ENCODE measurements around the gene LYRM4. TPM values are rescaled to one million over a fixed set of nuclear protein-coding genes. Genes with fewer than 3 reads are reported as not detected.
A peak's percentile ranks its signal among the peaks of the same experiment; 100 is the strongest.

Gene LYRM4
- total RNA-seq, 2 experiments from 2014 or later = 36.4 to 39.6 TPM

DNA sequence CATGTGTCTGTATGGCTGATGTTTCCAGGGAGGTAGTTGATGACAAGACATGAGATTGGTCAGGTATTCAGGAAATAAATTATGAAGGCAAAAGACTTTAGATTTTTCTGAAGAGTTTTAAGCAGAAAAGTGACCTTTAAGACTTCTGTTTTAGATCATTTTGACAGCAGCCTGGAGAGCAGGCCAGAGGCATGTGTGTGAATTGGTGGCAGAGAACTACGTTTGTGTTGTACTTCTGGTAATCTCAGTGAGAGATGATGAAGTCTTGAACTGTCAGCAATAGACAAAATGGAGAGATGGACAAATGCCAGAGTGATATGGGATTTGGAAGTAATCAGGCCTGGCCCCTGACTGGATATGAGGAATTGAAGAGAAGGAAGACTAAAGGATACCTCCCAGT is 31.4 kb upstream of the LYRM4 start:
- Mint-ChIP-seq H3K9me3 (ENCODE audit: low read depth) (no peaks in the 10 kb centered on the region), H3K36me3 (peaks cover 22% of the 10 kb centered on the region), H3K4me3 (no peak overlapping the region), H3K27me3 (no peaks in the 10 kb centered on the region), H3K4me1 (peaks cover 52% of the 10 kb centered on the region), H3K27ac (no peak overlapping the region)
- ATAC-seq (no peak), DNase-seq (no peak)
- CTCF ChIA-PET = interaction anchor here (1.6 kb wide), 1 partner anchor 153 kb away, joined by 3 read pairs; no protein-coding TSS in a partner anchor

DNA sequence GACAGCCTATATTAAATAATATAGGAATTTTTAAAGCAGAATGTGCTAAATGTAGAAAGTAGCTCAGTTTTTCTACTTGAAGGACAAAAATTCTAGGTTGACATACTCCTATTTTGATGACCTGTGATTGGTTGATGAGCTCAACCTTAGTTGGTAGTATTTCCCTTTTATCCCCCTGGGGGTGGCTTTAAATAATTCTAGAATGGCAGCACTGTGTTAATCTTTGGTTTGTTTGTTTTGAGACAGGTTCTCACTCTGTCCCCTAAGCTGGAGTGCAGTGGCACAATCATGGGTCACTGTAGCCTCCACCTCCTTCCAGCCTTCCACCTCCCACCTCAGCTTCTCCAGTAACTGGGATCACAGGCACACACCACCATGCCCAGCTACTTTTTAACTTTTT is 29.8 kb upstream of the LYRM4 start:
- H3K4me3 Mint-ChIP-seq = no peak overlapping the region
- H3K27me3 Mint-ChIP-seq = no peaks in the 10 kb centered on the region
- peaks cover 56% of the 10 kb centered on the region for H3K4me1 Mint-ChIP-seq
- DNase-seq (no peak), ATAC-seq (no peak)
- CTCF ChIA-PET = interaction anchor here (0.9 to 2.4 kb wide), 5 partner anchors 9 to 151 kb away, joined by 3 to 10 read pairs (median 4); no protein-coding TSS in a partner anchor
- peaks cover 18% of the 10 kb centered on the region for H3K36me3 Mint-ChIP-seq
- no peak overlapping the region for H3K27ac Mint-ChIP-seq
- H3K9me3 Mint-ChIP-seq (ENCODE audit: low read depth) = no peaks in the 10 kb centered on the region

DNA sequence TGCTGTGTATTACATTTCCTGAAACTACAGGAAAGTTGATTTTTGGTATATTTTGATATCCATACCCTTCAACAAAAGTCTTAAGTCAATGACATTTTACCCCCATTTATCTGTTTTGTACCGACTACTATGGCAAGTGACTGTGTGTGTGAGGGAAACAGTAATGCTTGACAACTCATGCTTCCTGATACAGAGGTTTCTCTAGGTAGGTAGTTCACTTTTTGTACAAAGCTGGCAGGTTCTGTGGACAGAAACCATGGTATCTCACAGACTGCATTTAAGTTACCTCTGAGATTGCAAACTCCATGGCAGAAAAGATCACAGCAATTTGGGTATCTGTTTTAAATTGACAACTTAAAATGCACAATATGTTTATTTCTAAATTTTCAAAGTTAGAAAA is 29.3 kb upstream of the LYRM4 start:
- H3K4me3 Mint-ChIP-seq = no peak overlapping the region
- peaks cover 18% of the 10 kb centered on the region for H3K36me3 Mint-ChIP-seq
- H3K4me1 Mint-ChIP-seq = peaks cover 60% of the 10 kb centered on the region
- CTCF ChIA-PET = interaction anchor here (0.9 to 2.4 kb wide), 4 partner anchors 9 to 146 kb away, joined by 3 to 10 read pairs (median 4); no protein-coding TSS in a partner anchor
- H3K27me3 Mint-ChIP-seq = no peaks in the 10 kb centered on the region
- no peak overlapping the region for H3K27ac Mint-ChIP-seq
- ATAC-seq (no peak), DNase-seq (no peak)
- H3K9me3 Mint-ChIP-seq (ENCODE audit: low read depth) = no peaks in the 10 kb centered on the region

DNA sequence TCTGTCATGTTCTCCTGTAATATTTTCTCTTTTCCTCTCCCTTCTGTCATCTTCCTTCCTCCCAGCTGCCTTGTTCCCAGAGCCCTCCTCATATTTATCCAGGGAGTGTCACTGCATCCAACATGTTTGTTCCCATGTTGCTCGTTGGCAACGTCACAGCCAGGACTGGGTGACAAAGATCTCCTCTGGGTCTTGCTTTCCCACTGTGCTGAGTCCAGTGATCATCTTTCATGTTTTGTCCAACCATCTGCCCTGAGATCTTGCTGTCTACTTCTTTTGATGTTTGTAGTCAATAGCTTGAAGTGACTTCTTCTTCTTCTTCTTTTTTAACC is 27.2 kb upstream of the LYRM4 start:
- Mint-ChIP-seq H3K36me3 (peaks cover 15% of the 10 kb centered on the region), H3K4me3 (no peak overlapping the region), H3K9me3 (ENCODE audit: low read depth) (no peaks in the 10 kb centered on the region), H3K4me1 (peaks cover 58% of the 10 kb centered on the region), H3K27me3 (no peaks in the 10 kb centered on the region), H3K27ac (no peak overlapping the region)
- CTCF ChIA-PET = interaction anchor here (1.2 to 1.6 kb wide), 3 partner anchors 12 to 145 kb away, joined by 3 to 5 read pairs (median 3); partner anchors contain the start of genes FARS2 and LYRM4
- no peak for ATAC-seq
- no peak for DNase-seq

DNA sequence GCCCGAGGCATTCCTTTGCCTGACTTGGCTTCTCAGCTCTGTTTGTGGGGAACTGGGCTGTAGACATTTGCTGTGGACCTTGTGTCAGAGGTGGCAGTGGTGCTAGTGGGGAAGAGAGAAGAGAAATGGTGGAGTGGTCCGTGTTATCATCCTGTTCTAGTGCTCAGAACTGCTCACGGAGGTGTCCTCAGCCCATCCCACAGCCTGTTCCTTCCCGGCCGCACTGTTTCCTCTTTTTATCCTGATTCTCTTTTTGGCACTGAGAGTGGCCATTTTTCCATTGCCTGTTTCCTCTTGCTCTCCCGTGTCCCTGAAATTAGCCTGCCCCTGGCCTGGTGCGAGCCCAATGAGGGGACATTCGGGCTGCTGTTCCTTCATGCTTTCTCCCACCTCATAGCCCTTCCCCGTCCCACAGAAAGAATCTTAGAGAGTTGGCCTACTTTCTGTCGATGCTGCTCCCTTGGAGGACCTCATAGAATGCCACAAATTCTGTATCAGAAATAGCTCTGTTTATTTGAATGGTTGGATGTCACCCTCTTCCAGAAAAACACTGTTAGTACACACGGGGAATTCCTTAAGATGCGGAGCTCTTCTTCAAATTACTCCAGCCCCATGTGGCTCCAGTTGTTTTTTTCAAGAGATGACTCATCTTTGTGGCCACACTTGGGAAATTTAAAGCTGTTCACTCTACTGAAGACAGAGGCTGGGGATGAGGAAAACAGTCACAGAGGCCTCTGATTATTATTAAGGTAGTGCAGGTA is 26.6 kb upstream of the LYRM4 start:
- H3K27ac Mint-ChIP-seq = no peak overlapping the region
- no peak overlapping the region for H3K4me3 Mint-ChIP-seq

DNA sequence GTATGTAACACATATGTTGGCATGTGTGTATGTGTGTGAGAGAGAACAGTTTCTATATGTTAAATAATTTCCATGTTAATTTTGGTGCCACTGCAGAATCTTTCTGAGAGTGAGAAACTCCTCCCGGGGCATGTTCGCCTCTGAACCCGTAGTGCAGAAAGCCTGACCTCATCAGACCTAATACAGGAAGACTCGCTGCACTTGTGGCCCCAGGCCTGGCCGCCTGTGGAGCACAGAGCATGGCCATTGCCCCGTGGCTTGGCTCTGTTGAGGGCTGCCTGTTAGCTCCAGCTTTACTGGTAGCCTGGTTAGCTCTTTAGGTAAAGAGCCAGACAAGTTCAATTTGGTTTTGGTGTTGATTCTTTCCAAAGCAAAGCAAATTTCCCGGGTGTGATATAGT is 26.0 kb upstream of the LYRM4 start:
- Mint-ChIP-seq H3K27me3 (no peaks in the 10 kb centered on the region), H3K27ac (no peak overlapping the region), H3K9me3 (ENCODE audit: low read depth) (no peaks in the 10 kb centered on the region), H3K36me3 (peaks cover 15% of the 10 kb centered on the region), H3K4me3 (no peak overlapping the region), H3K4me1 (peaks cover 62% of the 10 kb centered on the region)
- CTCF ChIA-PET = interaction anchor here (1.2 to 1.6 kb wide), 3 partner anchors 11 to 144 kb away, joined by 3 to 5 read pairs (median 3); partner anchors contain the start of genes FARS2 and LYRM4
- no peak for ATAC-seq
- no peak for DNase-seq

More for the DNA sequence above, 26.6 kb upstream of the LYRM4 start:
- ATAC-seq = no peak
- Mint-ChIP-seq H3K27me3 (no peaks in the 10 kb centered on the region), H3K4me1 (peaks cover 58% of the 10 kb centered on the region), H3K36me3 (peaks cover 16% of the 10 kb centered on the region), H3K9me3 (ENCODE audit: low read depth) (no peaks in the 10 kb centered on the region)
- CTCF ChIA-PET = interaction anchor here (1.2 to 1.6 kb wide), 3 partner anchors 11 to 144 kb away, joined by 3 to 5 read pairs (median 3); partner anchors contain the start of genes FARS2 and LYRM4
- no peak for DNase-seq

DNA sequence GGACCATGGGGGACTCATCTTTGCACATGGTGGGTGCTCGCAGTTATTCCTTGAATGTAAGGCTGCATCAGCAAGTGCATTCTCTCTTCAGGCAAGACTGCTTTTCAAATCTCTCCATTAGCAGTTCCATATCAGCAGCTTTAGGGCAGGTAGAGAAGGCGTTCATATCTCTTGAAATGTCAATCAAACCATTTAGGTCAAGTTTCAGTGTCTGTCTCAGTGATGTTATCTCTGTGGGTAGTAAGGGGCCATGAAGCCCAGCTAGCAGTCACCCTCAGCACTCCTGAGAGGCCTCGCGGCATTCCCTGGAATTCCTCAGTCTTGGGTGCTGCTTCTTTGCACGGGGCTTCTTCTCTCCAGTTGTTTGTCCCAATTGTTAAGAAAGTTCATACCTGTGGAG is 24.8 kb upstream of the LYRM4 start:
- H3K27ac Mint-ChIP-seq = no peak overlapping the region
- H3K27me3 Mint-ChIP-seq = no peaks in the 10 kb centered on the region
- H3K9me3 Mint-ChIP-seq (ENCODE audit: low read depth) = no peaks in the 10 kb centered on the region
- no peak overlapping the region for H3K4me3 Mint-ChIP-seq
- peaks cover 14% of the 10 kb centered on the region for H3K36me3 Mint-ChIP-seq
- DNase-seq (no peak), ATAC-seq (no peak)
- CTCF ChIA-PET = interaction anchor here (1.5 kb wide), 1 partner anchor 14 kb away, joined by 4 read pairs; no protein-coding TSS in a partner anchor
- H3K4me1 Mint-ChIP-seq = peaks cover 68% of the 10 kb centered on the region

DNA sequence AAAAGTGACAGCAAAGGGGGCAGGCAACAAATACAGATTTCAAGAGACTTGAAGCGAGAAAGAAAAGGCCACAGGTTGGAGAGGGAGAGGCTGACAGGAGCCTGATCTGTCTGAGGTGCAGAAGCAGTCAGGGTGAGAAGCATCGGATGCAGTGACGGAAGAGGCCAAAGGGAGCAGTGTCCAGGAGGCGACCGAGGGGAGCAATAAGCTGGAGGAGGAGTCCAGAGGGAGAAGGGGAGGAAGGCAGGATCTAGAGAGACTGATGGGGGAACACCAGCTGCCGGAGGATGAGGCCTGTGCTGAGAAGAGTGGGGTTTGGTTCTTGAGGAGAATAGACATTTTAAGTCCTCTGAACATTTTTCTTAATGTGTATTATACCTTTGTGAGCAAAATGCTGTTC is 24.3 kb upstream of the LYRM4 start:
- CTCF ChIA-PET = interaction anchor here (1.5 kb wide), 1 partner anchor 15 kb away, joined by 4 read pairs; no protein-coding TSS in a partner anchor
- Mint-ChIP-seq H3K4me1 (peaks cover 71% of the 10 kb centered on the region), H3K27ac (no peak overlapping the region), H3K36me3 (peaks cover 11% of the 10 kb centered on the region), H3K27me3 (no peaks in the 10 kb centered on the region), H3K4me3 (no peak overlapping the region), H3K9me3 (ENCODE audit: low read depth) (no peaks in the 10 kb centered on the region)
- DNase-seq (no peak), ATAC-seq (no peak)

DNA sequence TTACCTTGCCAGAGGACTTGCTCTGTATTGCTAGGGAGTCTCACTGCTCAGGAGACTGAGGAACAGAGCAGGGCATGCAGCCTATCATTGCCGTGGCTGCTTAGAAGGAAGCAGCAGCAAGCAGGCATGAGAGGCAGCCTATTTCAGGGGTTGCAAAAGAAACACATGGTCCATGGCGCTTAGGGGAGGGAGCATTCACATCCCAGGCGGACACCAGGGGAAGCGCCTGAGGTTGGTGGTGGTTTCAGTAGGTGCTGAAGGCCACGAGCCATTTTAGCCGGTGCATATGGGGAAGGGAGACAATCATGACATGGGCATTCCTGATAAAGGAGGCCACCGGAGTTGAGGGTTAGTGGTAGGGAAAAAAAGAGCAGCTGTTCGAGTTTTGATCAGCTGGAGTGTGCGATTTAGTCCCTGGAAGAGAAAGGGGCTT is 21.5 kb upstream of the LYRM4 start:
- H3K4me1 Mint-ChIP-seq = peaks cover 75% of the 10 kb centered on the region
- ATAC-seq = no peak
- no peak overlapping the region for H3K4me3 Mint-ChIP-seq
- peaks cover 15% of the 10 kb centered on the region for H3K36me3 Mint-ChIP-seq
- CTCF ChIA-PET = interaction anchor here (3.4 kb wide), 1 partner anchor 21 kb away, joined by 23 read pairs; no protein-coding TSS in a partner anchor
- H3K27ac Mint-ChIP-seq = peak overlapping the region; percentile 49
- no peaks in the 10 kb centered on the region for H3K27me3 Mint-ChIP-seq
- H3K9me3 Mint-ChIP-seq (ENCODE audit: low read depth) = no peaks in the 10 kb centered on the region
- no peak for DNase-seq

DNA sequence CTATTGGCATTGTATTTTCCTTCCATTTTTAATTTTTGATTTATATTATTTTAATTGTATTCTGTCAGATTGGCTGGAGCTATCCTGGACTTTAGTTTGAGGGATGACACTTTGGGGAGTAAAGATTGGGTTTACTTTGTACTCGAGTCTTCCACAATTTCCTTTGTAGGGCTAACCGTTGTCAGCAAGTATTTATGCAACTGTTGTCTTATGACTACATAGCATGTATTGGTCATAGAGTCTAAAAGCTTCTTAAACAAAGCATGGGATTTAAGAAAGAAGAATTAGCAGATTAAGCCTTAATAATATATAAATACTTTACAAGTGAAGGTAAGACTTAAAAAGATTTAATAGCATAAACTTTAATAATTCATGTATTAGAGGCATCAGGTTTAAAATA is 20.2 kb upstream of the LYRM4 start:
- no peak for ATAC-seq
- DNase-seq = no peak
- CTCF ChIA-PET = interaction anchor here (0.7 to 3.4 kb wide), 3 partner anchors 14 to 137 kb away, joined by 3 to 23 read pairs (median 4); no protein-coding TSS in a partner anchor
- Mint-ChIP-seq H3K36me3 (peaks cover 13% of the 10 kb centered on the region), H3K27me3 (no peaks in the 10 kb centered on the region), H3K9me3 (ENCODE audit: low read depth) (no peaks in the 10 kb centered on the region), H3K4me1 (peaks cover 81% of the 10 kb centered on the region), H3K27ac (peak overlapping the region; percentile 86), H3K4me3 (peak overlapping the region; percentile 15)

DNA sequence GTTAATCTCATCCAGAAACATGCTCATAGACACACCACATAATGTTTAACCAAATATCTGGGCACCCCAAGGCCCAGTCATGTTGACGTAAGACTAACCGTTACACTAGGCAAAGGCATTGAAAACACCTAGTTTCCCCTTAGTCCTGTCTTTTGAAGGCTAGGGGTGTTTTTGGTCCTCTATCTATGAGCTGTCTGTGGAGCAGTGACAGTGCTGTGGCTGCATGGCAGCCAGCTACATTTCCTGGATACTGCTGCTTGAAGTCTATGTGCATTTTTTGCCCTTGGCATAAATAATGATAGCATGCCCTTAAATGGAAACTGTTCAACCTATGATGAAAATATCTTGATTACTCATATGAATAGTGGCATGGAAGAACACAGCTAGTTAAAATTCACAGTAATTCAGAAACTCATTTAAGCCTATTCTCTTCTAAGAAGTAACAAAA is 19.2 kb upstream of the LYRM4 start:
- DNase-seq = peak; percentile 70
- peaks cover 13% of the 10 kb centered on the region for H3K36me3 Mint-ChIP-seq
- H3K27me3 Mint-ChIP-seq = no peaks in the 10 kb centered on the region
- CTCF ChIA-PET = interaction anchor here (0.8 to 3.4 kb wide), 4 partner anchors 13 to 23 kb away, joined by 4 to 23 read pairs (median 6); partner anchors contain the start of genes FARS2 and LYRM4
- ATAC-seq = peak; percentile 89
- H3K4me3 Mint-ChIP-seq = peak overlapping the region; percentile 15
- no peaks in the 10 kb centered on the region for H3K9me3 Mint-ChIP-seq (ENCODE audit: low read depth)
- peaks cover 81% of the 10 kb centered on the region for H3K4me1 Mint-ChIP-seq
- H3K27ac Mint-ChIP-seq = peak overlapping the region; percentile 86

DNA sequence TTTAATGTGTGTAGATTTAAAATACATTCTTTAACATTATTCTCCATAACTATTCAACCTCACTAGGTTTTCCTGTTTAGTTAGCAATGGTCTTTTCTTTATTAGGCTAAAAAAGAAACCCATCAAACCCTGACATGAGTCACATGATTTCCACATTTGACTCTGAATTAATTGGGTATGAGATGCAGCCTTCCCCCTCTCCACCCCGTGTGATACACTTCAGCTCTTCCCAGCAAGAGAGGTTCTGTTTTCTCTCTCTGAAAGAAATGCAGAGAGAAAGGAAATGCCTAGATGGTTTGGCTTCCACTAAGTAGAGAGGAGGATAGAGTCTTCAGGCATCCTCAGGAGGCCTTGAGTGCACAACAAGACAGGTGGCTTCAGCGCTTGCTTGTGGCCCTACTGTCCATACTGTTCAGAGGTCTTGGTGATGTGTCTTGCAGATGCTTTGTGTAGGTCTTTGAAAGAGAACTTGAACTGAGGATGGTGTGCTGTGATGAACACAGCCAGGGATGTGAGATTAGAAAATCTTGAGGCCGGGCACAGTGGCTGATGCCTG is 17.9 kb upstream of the LYRM4 start:
- CTCF ChIA-PET = interaction anchor here (0.9 to 4.9 kb wide), 2 partner anchors 12 to 24 kb away, joined by 3 to 22 read pairs; no protein-coding TSS in a partner anchor
- ATAC-seq = no peak

DNA sequence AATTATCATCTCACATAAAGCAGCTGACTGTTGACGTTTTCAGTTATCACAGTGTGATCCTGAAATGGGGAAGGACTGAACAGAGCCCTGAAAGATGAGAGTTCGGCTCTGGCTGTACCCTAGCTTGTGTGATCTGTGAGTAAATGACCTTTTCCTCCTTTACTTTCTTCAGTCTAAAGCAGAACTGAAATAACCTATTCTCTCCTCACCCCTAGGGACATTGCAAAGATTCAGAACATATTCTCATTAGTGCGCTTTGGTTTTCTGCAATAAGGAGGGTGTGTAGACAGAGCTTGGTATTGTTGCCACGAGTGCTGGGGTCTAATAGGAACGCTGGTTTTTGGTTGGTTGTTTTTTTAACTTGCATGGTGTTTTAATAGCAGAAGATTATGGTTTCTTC is 17.3 kb upstream of the LYRM4 start:
- no peak for DNase-seq
- CTCF ChIA-PET = interaction anchor here (0.9 to 4.9 kb wide), 2 partner anchors 11 to 25 kb away, joined by 3 to 22 read pairs; no protein-coding TSS in a partner anchor
- Mint-ChIP-seq H3K4me1 (peaks cover 83% of the 10 kb centered on the region), H3K36me3 (peaks cover 17% of the 10 kb centered on the region), H3K27ac (no peak overlapping the region), H3K27me3 (no peaks in the 10 kb centered on the region), H3K9me3 (ENCODE audit: low read depth) (no peaks in the 10 kb centered on the region), H3K4me3 (no peak overlapping the region)
- ATAC-seq = no peak

More for the DNA sequence above, 17.9 kb upstream of the LYRM4 start:
- Mint-ChIP-seq H3K4me3 (no peak overlapping the region), H3K9me3 (ENCODE audit: low read depth) (no peaks in the 10 kb centered on the region), H3K27me3 (no peaks in the 10 kb centered on the region), H3K27ac (peak overlapping the region; percentile 97), H3K4me1 (peaks cover 80% of the 10 kb centered on the region), H3K36me3 (peaks cover 13% of the 10 kb centered on the region)
- no peak for DNase-seq
